MM.1S (cell line): ENCODE measurements around the gene NR4A2.

Experiments
- DNase-seq: peaks from one replicate; pipeline ENCODE4 v3.0.0-alpha.2; 2015
- H2AFZ ChIP-seq: fragments of 300-600 bp; sonication (generic); 2 replicates; pipeline ENCODE4 v1.6.0; 2016; ENCODE audit warnings: antibody characterized with exemption, low read length
- H3F3A ChIP-seq: fragments of 300-600 bp; sonication (generic); 2 replicates; pipeline ENCODE4 v1.6.1; 2016; ENCODE audit warnings: mild to moderate bottlenecking, antibody characterized with exemption, low read length, moderate library complexity, mixed read lengths; ENCODE audit not compliant: insufficient read depth
- H3K27ac ChIP-seq: fragments of 300-600 bp; sonication (generic); 2 replicates; pipeline ENCODE4 v1.5.1; 2016; ENCODE audit warnings: mild to moderate bottlenecking, low read length
- H3K27me3 ChIP-seq: fragments of 300-600 bp; sonication (generic); replicated peaks from 2 replicates; pipeline ENCODE4 v1.6.0; 2016; ENCODE audit warnings: low read length; ENCODE audit not compliant: insufficient read depth
- H3K36me3 ChIP-seq: fragments of 300-600 bp; sonication (generic); replicated peaks from 2 replicates; pipeline ENCODE4 v1.6.1; 2016; ENCODE audit warnings: mild to moderate bottlenecking, low read length, mixed read lengths; ENCODE audit not compliant: insufficient read depth
- H3K4me1 ChIP-seq: fragments of 300-600 bp; sonication (generic); 2 replicates; pipeline ENCODE4 v1.6.1; 2016; ENCODE audit warnings: low read length, mixed read lengths
- H3K4me2 ChIP-seq: fragments of 300-600 bp; sonication (generic); 2 replicates; pipeline ENCODE4 v1.6.0; 2016; ENCODE audit warnings: low read depth, low read length
- H3K4me3 ChIP-seq: fragments of 300-600 bp; sonication (generic); 2 replicates; pipeline ENCODE4 v1.5.1; 2016; ENCODE audit warnings: low read length, mixed read lengths
- H3K79me2 ChIP-seq: fragments of 300-600 bp; sonication (generic); 2 replicates; pipeline ENCODE4 v1.6.1; 2016; ENCODE audit warnings: mixed run types, low read length, mixed read lengths
- H3K9ac ChIP-seq: fragments of 300-600 bp; sonication (generic); 2 replicates; pipeline ENCODE4 v1.6.1; 2016; ENCODE audit warnings: low read length, mixed read lengths
- H3K9me2 ChIP-seq: fragments of 300-600 bp; sonication (generic); replicated peaks from 2 replicates; pipeline ENCODE4 v1.6.1; 2016; ENCODE audit warnings: mild to moderate bottlenecking, low read length, mixed read lengths; ENCODE audit not compliant: insufficient read depth
- H3K9me3 ChIP-seq: fragments of 300-600 bp; sonication (generic); replicated peaks from 2 replicates; pipeline ENCODE4 v1.6.1; 2016; ENCODE audit warnings: mild to moderate bottlenecking, low read length, mixed read lengths; ENCODE audit not compliant: insufficient read depth
- H4K20me1 ChIP-seq: fragments of 300-600 bp; sonication (generic); 2 replicates; pipeline ENCODE4 v1.6.1; 2016; ENCODE audit warnings: mild to moderate bottlenecking, low read length, moderate library complexity, mixed read lengths; ENCODE audit not compliant: insufficient read depth
- EZH2 ChIP-seq: fragments of 300-600 bp; sonication (generic); optimal IDR thresholded peaks from 2 replicates; pipeline ENCODE3; 2017; ENCODE audit warnings: low read depth, mild to moderate bottlenecking, antibody characterized with exemption, low read length, mixed read lengths
- EZH2phosphoT487 ChIP-seq: fragments of 300-600 bp; sonication (generic); IDR thresholded peaks from 2 replicates; pipeline ENCODE4 v1.6.1; 2018; ENCODE audit warnings: antibody characterized with exemption, low read length
- TF ChIP-seq, protein P1 (sequence below): fragments of 300-600 bp; sonication (generic); IDR thresholded peaks from 2 replicates; pipeline ENCODE4 v1.5.1; 2016; ENCODE audit warnings: antibody characterized with exemption, low read length, mixed read lengths

The NR4A2 gene

DNA sequence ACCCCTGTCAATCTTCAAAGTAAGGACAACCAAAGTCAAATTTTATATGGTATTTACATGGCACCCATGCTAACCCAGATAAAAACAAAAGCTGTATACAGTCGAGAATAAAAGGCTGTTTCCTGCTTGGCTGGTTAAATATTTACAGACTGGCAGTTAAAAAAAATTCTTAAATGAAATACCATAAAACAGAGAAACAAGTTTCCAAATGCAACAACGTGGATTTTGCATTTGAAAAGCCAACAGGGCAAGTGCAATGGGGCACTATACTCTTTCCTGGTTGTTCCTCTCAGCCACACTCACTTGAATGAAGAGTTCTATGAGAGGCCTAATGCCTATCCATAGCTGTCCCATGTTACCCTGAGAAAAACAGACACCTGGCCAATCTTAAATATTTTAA lies 6.1 kb upstream of the NR4A2 start:
- Histone ChIP-seq H3K36me3 (no peaks in the 10 kb centered on the region), H3K4me3 (no peak overlapping the region), H3F3A (peaks cover 40% of the 10 kb centered on the region), H4K20me1 (no peaks in the 10 kb centered on the region), H3K4me2 (no peak overlapping the region), H3K9me3 (no peaks in the 10 kb centered on the region), H3K79me2 (no peaks in the 10 kb centered on the region), H2AFZ (no peak overlapping the region), H3K27me3 (no peaks in the 10 kb centered on the region), H3K9ac (no peak overlapping the region), H3K4me1 (peaks cover 18% of the 10 kb centered on the region), H3K9me2 (no peaks in the 10 kb centered on the region), H3K27ac (no peak overlapping the region)
- TF ChIP-seq EZH2phosphoT487 (no peak), EZH2 (no peak)
- no peak for DNase-seq

DNA sequence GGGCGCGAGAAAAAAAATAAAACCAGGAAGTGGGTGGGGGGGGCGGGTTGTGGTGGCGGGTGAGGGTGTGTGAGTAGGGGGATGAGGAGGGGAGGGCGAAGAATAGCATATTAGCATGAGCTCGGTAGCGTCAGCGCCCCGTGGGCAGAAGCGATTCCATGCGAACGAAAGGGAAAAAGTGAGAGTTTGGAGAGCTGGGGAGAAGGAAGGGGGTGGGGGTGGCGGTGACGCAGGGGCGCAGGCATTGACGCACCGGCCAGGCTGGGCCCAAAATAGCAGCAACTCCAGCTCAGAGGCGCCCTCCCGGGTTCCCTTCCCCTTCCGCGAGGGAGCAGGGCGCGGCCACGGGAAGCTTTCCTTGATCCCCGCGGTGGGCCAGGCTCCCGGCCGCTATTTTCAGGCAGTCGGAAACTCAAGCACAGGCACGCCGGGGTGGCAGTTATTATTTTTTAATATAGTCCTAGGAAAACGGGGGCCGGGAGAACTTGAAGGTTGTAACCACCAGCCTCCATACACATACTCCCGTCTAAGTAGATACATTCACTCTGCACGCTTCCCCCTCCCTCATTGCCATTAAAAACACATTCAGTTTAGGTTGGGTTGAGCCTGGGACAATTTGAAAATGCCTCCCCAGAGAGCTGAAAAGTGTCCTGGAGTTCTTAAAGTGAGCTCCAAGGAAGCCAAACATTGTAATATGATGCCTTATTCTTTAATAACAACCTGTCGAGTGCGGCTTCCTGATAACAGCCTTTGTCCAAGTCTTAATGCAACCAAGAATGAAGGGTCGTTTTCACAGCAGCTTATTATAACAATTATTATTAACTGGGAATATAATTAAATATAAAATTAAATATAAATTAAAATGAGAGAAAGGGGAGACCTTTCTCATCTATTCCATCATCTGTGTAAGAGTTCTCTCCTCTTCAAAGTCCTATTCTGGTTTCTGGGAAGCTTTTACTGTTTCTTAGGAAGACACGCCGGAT lies 2.3 kb upstream of the NR4A2 start:
- Histone ChIP-seq H3K4me1 (peaks cover 5% of the 10 kb centered on the region), H4K20me1 (no peaks in the 10 kb centered on the region), H3K4me3 (peak overlapping the region; percentile 76)

DNA sequence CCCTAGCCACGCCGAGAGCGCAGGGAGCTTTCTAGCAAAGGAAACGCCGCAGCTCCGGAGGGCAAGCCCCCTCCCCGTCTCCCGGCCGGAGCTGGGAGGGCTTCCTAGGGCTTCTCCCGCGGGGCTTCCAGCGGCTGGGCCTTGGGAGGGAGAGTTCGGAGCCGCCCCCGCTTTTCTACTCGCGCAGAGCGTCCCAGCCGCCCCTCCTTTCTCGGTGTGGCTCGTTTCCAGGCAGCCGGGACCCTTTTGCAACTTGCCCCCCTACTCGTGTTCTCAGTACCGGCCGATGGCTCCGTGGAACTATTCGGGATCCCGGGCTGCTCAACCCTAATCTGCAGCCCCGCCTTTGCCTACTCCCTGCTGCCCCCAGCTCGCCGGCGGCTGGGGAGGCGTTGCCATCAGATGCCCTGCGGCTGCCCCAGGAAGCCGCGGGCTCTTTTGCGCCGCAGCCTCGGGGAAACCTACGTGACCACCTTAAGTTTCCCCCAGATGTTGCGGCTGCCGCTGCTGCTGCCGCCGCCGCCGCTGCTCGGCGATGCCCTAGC lies 1.5 kb upstream of the NR4A2 start:
- H3K9me3 ChIP-seq, result no peaks in the 10 kb centered on the region
- peak overlapping the region; percentile 97 for H3K9ac ChIP-seq
- no peaks in the 10 kb centered on the region for H3K79me2 ChIP-seq
- H3K4me3 ChIP-seq, result peak overlapping the region; percentile 76
- TF ChIP-seq, protein P1, sequence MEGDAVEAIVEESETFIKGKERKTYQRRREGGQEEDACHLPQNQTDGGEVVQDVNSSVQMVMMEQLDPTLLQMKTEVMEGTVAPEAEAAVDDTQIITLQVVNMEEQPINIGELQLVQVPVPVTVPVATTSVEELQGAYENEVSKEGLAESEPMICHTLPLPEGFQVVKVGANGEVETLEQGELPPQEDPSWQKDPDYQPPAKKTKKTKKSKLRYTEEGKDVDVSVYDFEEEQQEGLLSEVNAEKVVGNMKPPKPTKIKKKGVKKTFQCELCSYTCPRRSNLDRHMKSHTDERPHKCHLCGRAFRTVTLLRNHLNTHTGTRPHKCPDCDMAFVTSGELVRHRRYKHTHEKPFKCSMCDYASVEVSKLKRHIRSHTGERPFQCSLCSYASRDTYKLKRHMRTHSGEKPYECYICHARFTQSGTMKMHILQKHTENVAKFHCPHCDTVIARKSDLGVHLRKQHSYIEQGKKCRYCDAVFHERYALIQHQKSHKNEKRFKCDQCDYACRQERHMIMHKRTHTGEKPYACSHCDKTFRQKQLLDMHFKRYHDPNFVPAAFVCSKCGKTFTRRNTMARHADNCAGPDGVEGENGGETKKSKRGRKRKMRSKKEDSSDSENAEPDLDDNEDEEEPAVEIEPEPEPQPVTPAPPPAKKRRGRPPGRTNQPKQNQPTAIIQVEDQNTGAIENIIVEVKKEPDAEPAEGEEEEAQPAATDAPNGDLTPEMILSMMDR, result no peak
- TF ChIP-seq EZH2, result no peak
- no peaks in the 10 kb centered on the region for H3K9me2 ChIP-seq
- peak overlapping the region; percentile 37; the same call in 1 of the 2 replicates for H2AFZ ChIP-seq
- no peaks in the 10 kb centered on the region for H3K27me3 ChIP-seq
- H3F3A ChIP-seq, result peaks cover 18% of the 10 kb centered on the region
- H3K27ac ChIP-seq, result peak overlapping the region; percentile 93
- H3K36me3 ChIP-seq, result no peaks in the 10 kb centered on the region
- H4K20me1 ChIP-seq, result no peaks in the 10 kb centered on the region
- peak; percentile 90 for DNase-seq
- peak overlapping the region; percentile 90 for H3K4me2 ChIP-seq
- peaks cover 5% of the 10 kb centered on the region for H3K4me1 ChIP-seq

More for the DNA sequence above, 2.3 kb upstream of the NR4A2 start:
- peaks cover 18% of the 10 kb centered on the region for H3F3A ChIP-seq
- H3K36me3 ChIP-seq, result no peaks in the 10 kb centered on the region
- no peaks in the 10 kb centered on the region for H3K27me3 ChIP-seq
- peak overlapping the region; percentile 79 for H3K4me2 ChIP-seq
- H3K79me2 ChIP-seq, result no peaks in the 10 kb centered on the region
- no peak overlapping the region for H2AFZ ChIP-seq
- H3K9ac ChIP-seq, result peak overlapping the region; percentile 97
- DNase-seq, result peak; percentile 22
- no peaks in the 10 kb centered on the region for H3K9me2 ChIP-seq
- peak overlapping the region; percentile 93 for H3K27ac ChIP-seq
- no peaks in the 10 kb centered on the region for H3K9me3 ChIP-seq
- TF ChIP-seq, protein P1, result no peak
- TF ChIP-seq EZH2phosphoT487, result no peak
- no peak for TF ChIP-seq EZH2
